HCT116 (cell line): ENCODE data around the gene KLF16. TPM values are rescaled to one million over a fixed set of nuclear protein-coding genes. Genes with fewer than 3 reads are reported as not detected.

Experiments
- ATAC-seq: fragments of 200-7000 bp; cut with Tn5 transposase; 2 replicates; pipeline ENCODE4 v1.9.1; 2020; ENCODE audit warnings: mild to moderate bottlenecking, moderate library complexity
- BruUV-seq: library from RNA; stranded (reverse); fragments of 400-500 nt; replicated peaks from 2 replicates; lab custom pipeline; 2021; lab: Mats Ljungman, UMichigan
- CTCF ChIA-PET: fragments of 300-600 bp; sonication (Branson Sonifier 250); formaldehyde crosslinking; loops from one replicate; lab custom pipeline; 2021; ENCODE audit warnings: antibody characterized with exemption; lab: Charles Lee
- POLR2A ChIA-PET: fragments of 300-600, 350-600 bp; sonication (Branson Sonifier 250); formaldehyde crosslinking; loops from one replicate; lab custom pipeline; 2021; ENCODE audit warnings: antibody characterized with exemption; lab: Charles Lee
- RAD21 ChIA-PET, 2 experiments: fragments of 300-600 bp; sonication (Branson Sonifier 250); formaldehyde crosslinking; loops; one replicate each; lab custom pipeline; 2023; ENCODE audit warnings: low total read pairs in 2 of 2; ENCODE audit not compliant: uncharacterized antibody in 2 of 2, unreplicated experiment in 2 of 2, low non-redundant PET in 1 of 2; lab: Charles Lee
- DNase-seq: peaks from one replicate; pipeline ENCODE4 v3.0.0-alpha.2; 2010; ENCODE audit warnings: low read depth, low spot score
- H2AFZ ChIP-seq: fragments of 200-600 bp; shearing (Covaris generic), sonication (generic); 2 replicates; pipeline ENCODE4 v1.6.1; 2017; ENCODE audit warnings: low read depth, mixed run types, mixed read lengths, antibody characterized with exemption, low read length; ENCODE audit not compliant: poor library complexity, severe bottlenecking
- H3K27ac ChIP-seq: 2 replicates; pipeline ENCODE4 v1.5.1; 2012; ENCODE audit warnings: low read depth, low read length
- H3K27me3 ChIP-seq: fragments of 200-600 bp; sonication (generic); 2 replicates; pipeline ENCODE4 v1.6.1; 2016; ENCODE audit warnings: mixed run types, low read length, mixed read lengths; ENCODE audit not compliant: insufficient read depth
- H3K36me3 ChIP-seq, 2 experiments: fragments of 200-500 bp in 1 of 2; fragments of 200-600 bp in 1 of 2; sonication (Bioruptor generic) in 1 of 2; sonication (generic) in 1 of 2; 2 replicates each; pipeline versions ENCODE4 v1.5.1 to v1.6.1; 2014 to 2016; ENCODE audit warnings: low read length in 2 of 2, inconsistent platforms in 1 of 2, mixed read lengths in 1 of 2, mixed run types in 1 of 2; ENCODE audit not compliant: insufficient read depth in 2 of 2, control insufficient read depth in 1 of 2
- H3K4me1 ChIP-seq, 2 experiments: fragments of 200-600 bp in 1 of 2; sonication (generic) in 1 of 2; 2 replicates each; pipeline versions ENCODE4 v1.5.1 to v1.6.1; 2012 to 2017; ENCODE audit warnings: low read length in 2 of 2, inconsistent platforms in 1 of 2, mild to moderate bottlenecking in 1 of 2, mixed read lengths in 1 of 2, mixed run types in 1 of 2, moderate library complexity in 1 of 2; ENCODE audit not compliant: insufficient read depth in 2 of 2, control insufficient read depth in 1 of 2
- H3K4me2 ChIP-seq: fragments of 200-600 bp; sonication (generic); 2 replicates; pipeline ENCODE4 v1.6.1; 2017; ENCODE audit warnings: mixed run types, low read length, mixed read lengths
- H3K4me3 ChIP-seq, 2 experiments: fragments of 200-600 bp in 1 of 2; sonication (generic) in 1 of 2; replicated peaks in 1 of 2; 2 replicates each; pipeline ENCODE4 v1.5.1; 2011 to 2016; ENCODE audit warnings: low read length in 2 of 2, control low read depth in 1 of 2, low read depth in 1 of 2, mild to moderate bottlenecking in 1 of 2, mixed read lengths in 1 of 2, mixed run types in 1 of 2
- H3K79me2 ChIP-seq: fragments of 200-600 bp; sonication (generic); 2 replicates; pipeline ENCODE4 v1.6.1; 2017; ENCODE audit warnings: mild to moderate bottlenecking, mixed run types, low read length, moderate library complexity, mixed read lengths; ENCODE audit not compliant: insufficient read depth
- H3K9ac ChIP-seq: fragments of 200-600 bp; sonication (generic); 2 replicates; pipeline ENCODE4 v1.6.1; 2016; ENCODE audit warnings: low read length, mixed read lengths
- H3K9me2 ChIP-seq: fragments of 200-600 bp; sonication (generic), shearing (Covaris generic); 2 replicates; pipeline ENCODE4 v1.6.1; 2017; ENCODE audit warnings: mixed run types, mild to moderate bottlenecking, moderate library complexity; ENCODE audit not compliant: insufficient read depth
- H3K9me3 ChIP-seq, 2 experiments: fragments of 200-500 bp in 1 of 2; fragments of 200-600 bp in 1 of 2; sonication (Bioruptor generic) in 1 of 2; sonication (generic) in 1 of 2; 2 replicates each; pipeline ENCODE4 v1.6.1; 2014 to 2017; ENCODE audit warnings: low read length in 2 of 2, mixed read lengths in 2 of 2, inconsistent platforms in 1 of 2, low read depth in 1 of 2, mild to moderate bottlenecking in 1 of 2, mixed run types in 1 of 2, moderate library complexity in 1 of 2; ENCODE audit not compliant: control insufficient read depth in 1 of 2, insufficient read depth in 1 of 2
- H4K20me1 ChIP-seq: fragments of 200-600 bp; sonication (generic), shearing (Covaris generic); 2 replicates; pipeline ENCODE4 v1.6.1; 2017; ENCODE audit warnings: mixed run types, mild to moderate bottlenecking, moderate library complexity; ENCODE audit not compliant: insufficient read depth
- CBX3 ChIP-seq: IDR thresholded peaks from 2 replicates; pipeline ENCODE4 v1.6.1; 2012; ENCODE audit warnings: low read depth
- CEBPB ChIP-seq: IDR thresholded peaks from 2 replicates; pipeline ENCODE4 v1.6.1; 2012; ENCODE audit warnings: low read depth
- EGR1 ChIP-seq: IDR thresholded peaks from 2 replicates; pipeline ENCODE4 v1.6.1; 2012; ENCODE audit warnings: low read depth
- ELF1 ChIP-seq: IDR thresholded peaks from 2 replicates; pipeline ENCODE4 v1.6.1; 2012; ENCODE audit warnings: low read depth, borderline replicate concordance
- EZH2 ChIP-seq: fragments of 200-600 bp; sonication (generic); IDR thresholded peaks from 2 replicates; pipeline ENCODE4 v1.6.1; 2017; ENCODE audit warnings: antibody characterized with exemption, mixed run types
- FOSL1 ChIP-seq: IDR thresholded peaks from 2 replicates; pipeline ENCODE4 v1.6.1; 2012; ENCODE audit warnings: low read depth
- JUND ChIP-seq: IDR thresholded peaks from 2 replicates; pipeline ENCODE4 v1.6.1; 2012
- POLR2A ChIP-seq: IDR thresholded peaks from 2 replicates; pipeline ENCODE4 v1.7.0; 2011; ENCODE audit warnings: borderline replicate concordance; ENCODE audit not compliant: insufficient read depth, insufficient read length; ENCODE audit errors: extremely low read depth
- POLR2AphosphoS5 ChIP-seq: IDR thresholded peaks from 2 replicates; pipeline ENCODE4 v1.6.1; 2011; ENCODE audit warnings: mild to moderate bottlenecking, low read depth, low read length, moderate library complexity
- RAD21 ChIP-seq: IDR thresholded peaks from 2 replicates; pipeline ENCODE4 v1.6.1; 2012; ENCODE audit warnings: low read depth, mild to moderate bottlenecking
- YY1 ChIP-seq: IDR thresholded peaks from 2 replicates; pipeline ENCODE4 v1.6.1; 2011; ENCODE audit warnings: low read length, low read depth, moderate library complexity, mild to moderate bottlenecking; ENCODE audit not compliant: insufficient replicate concordance; ENCODE audit errors: extremely low read depth
- ZFX ChIP-seq: fragments of 450-650 bp; IDR thresholded peaks from 2 replicates; pipeline ENCODE4 v1.6.1; 2017
- ZNF274 ChIP-seq: fragments of 200-500 bp; sonication (Bioruptor generic); IDR thresholded peaks from 2 replicates; pipeline ENCODE4 v1.6.1; 2014; ENCODE audit warnings: mild to moderate bottlenecking, low read depth, low read length, inconsistent platforms
- intact Hi-C: fragments of 100-400 bp; cut with micrococcal nuclease; formaldehyde crosslinking; loops from 2 replicates; pipeline ENCODE4 v1.10.0; 2022
- total RNA-seq: library from RNA; stranded (reverse); gene quantifications from one replicate; pipeline ENCODE4 v1.2.1, GENCODE V29; 2021; ENCODE audit not compliant: unreplicated experiment
- TF ChIP-seq, protein P1 (sequence below): IDR thresholded peaks from 2 replicates; pipeline ENCODE4 v1.6.1; 2012
- TF ChIP-seq, protein P2 (sequence below): IDR thresholded peaks from 2 replicates; pipeline ENCODE4 v1.6.1; 2011; ENCODE audit warnings: mild to moderate bottlenecking, low read length, moderate library complexity; ENCODE audit not compliant: insufficient replicate concordance; ENCODE audit errors: extremely low read depth
- TF ChIP-seq, protein P3 (sequence below): IDR thresholded peaks from 2 replicates; pipeline ENCODE4 v1.6.1; 2012
- TF ChIP-seq, protein P4 (sequence below), 3 experiments: fragments of 200-600 bp in 1 of 3; sonication (generic) in 1 of 3; IDR thresholded peaks in 2 of 3; conservative IDR thresholded peaks in 1 of 3; 2 replicates each; pipeline ENCODE4 v1.5.1; 2012 to 2017; ENCODE audit warnings: low read depth in 2 of 3, low read length in 2 of 3, antibody characterized with exemption in 1 of 3, borderline replicate concordance in 1 of 3, control low read depth in 1 of 3, mild to moderate bottlenecking in 1 of 3, mixed read lengths in 1 of 3, mixed run types in 1 of 3, moderate library complexity in 1 of 3; ENCODE audit not compliant: insufficient read depth in 1 of 3
- TF ChIP-seq, protein P5 (sequence below): IDR thresholded peaks from 2 replicates; pipeline ENCODE4 v1.6.1; 2012; ENCODE audit warnings: low read depth

KLF16 gene
- total RNA-seq, 1 experiment from 2014 or later: 64.3 TPM

DNA sequence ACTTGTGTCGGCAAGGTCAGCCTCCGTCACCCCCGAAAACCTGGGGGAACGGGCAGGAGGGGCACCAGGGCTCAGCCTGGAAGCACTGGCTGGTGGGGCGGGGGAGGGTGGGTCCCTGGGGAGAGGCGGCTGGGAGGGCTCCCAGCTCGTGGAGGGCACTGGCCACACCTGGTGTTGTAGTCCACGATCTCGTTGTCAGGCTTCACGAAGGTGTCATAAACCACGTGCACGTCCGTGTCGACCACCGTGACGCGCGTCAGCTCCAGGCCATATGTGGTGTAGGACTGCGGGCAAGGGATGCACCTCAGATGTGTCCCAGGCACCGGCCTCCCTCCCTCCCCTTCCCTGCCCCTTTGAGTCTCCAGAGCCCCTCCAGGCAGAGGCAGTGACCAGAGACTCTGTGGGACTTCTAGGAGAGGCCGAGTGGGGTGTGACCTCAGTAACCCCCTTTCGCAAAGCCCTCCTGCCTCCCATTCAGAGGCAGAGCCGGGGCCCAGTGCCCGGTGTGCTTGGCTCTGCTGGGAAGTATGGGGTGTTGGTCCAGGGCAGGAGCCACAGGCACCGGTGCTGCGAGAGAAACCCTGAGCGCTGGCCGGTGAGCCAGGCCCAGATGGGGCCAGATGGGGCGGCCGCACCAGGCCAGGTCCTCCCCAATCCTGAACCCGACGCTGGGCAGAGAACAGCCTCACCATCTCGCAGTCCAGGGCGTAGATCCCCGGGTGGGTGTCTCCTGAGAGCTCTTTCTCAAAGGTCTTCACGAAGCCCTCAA lies 46.7 kb downstream of the KLF16 start:
- Histone ChIP-seq H3K27me3 (no peaks in the 10 kb centered on the region), H3K27ac (no peak overlapping the region), H3K4me2 (no peak overlapping the region), H3K36me3 (peaks cover 12 to 22% of the 10 kb centered on the region in 2 experiments), H3K9me3 (no peaks in the 10 kb centered on the region), H3K9ac (no peak overlapping the region), H4K20me1 (no peaks in the 10 kb centered on the region), H2AFZ (no peak overlapping the region), H3K9me2 (no peaks in the 10 kb centered on the region), H3K4me1 (peaks cover 9 to 20% of the 10 kb centered on the region in 2 experiments), H3K79me2 (no peaks in the 10 kb centered on the region), H3K4me3 (no peak overlapping the region)
- ChIA-PET POLR2A (no interaction called here), CTCF (no interaction called here), RAD21 (no interaction called here)
- intact Hi-C loops: loop anchor here (10.0 kb wide), 1 partner anchor 212 kb away; the partner anchor contains the start of gene UQCR11
- ATAC-seq (no peak), DNase-seq (no peak)
- TF ChIP-seq ZNF274: no peak
- TF ChIP-seq CEBPB: no peak
- TF ChIP-seq, protein P1, sequence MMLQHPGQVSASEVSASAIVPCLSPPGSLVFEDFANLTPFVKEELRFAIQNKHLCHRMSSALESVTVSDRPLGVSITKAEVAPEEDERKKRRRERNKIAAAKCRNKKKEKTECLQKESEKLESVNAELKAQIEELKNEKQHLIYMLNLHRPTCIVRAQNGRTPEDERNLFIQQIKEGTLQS: no peak
- TF ChIP-seq, protein P2, sequence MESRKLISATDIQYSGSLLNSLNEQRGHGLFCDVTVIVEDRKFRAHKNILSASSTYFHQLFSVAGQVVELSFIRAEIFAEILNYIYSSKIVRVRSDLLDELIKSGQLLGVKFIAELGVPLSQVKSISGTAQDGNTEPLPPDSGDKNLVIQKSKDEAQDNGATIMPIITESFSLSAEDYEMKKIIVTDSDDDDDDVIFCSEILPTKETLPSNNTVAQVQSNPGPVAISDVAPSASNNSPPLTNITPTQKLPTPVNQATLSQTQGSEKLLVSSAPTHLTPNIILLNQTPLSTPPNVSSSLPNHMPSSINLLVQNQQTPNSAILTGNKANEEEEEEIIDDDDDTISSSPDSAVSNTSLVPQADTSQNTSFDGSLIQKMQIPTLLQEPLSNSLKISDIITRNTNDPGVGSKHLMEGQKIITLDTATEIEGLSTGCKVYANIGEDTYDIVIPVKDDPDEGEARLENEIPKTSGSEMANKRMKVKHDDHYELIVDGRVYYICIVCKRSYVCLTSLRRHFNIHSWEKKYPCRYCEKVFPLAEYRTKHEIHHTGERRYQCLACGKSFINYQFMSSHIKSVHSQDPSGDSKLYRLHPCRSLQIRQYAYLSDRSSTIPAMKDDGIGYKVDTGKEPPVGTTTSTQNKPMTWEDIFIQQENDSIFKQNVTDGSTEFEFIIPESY: no peak
- TF ChIP-seq FOSL1: no peak
- TF ChIP-seq JUND: no peak
- TF ChIP-seq ZFX: no peak
- no peak for TF ChIP-seq YY1
- no peak for TF ChIP-seq POLR2AphosphoS5
- no peak for TF ChIP-seq POLR2A
- TF ChIP-seq, protein P3, sequence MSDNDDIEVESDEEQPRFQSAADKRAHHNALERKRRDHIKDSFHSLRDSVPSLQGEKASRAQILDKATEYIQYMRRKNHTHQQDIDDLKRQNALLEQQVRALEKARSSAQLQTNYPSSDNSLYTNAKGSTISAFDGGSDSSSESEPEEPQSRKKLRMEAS: no peak
- no peak for TF ChIP-seq EZH2
- no peak for TF ChIP-seq RAD21
- TF ChIP-seq ELF1: no peak
- TF ChIP-seq, protein P4, sequence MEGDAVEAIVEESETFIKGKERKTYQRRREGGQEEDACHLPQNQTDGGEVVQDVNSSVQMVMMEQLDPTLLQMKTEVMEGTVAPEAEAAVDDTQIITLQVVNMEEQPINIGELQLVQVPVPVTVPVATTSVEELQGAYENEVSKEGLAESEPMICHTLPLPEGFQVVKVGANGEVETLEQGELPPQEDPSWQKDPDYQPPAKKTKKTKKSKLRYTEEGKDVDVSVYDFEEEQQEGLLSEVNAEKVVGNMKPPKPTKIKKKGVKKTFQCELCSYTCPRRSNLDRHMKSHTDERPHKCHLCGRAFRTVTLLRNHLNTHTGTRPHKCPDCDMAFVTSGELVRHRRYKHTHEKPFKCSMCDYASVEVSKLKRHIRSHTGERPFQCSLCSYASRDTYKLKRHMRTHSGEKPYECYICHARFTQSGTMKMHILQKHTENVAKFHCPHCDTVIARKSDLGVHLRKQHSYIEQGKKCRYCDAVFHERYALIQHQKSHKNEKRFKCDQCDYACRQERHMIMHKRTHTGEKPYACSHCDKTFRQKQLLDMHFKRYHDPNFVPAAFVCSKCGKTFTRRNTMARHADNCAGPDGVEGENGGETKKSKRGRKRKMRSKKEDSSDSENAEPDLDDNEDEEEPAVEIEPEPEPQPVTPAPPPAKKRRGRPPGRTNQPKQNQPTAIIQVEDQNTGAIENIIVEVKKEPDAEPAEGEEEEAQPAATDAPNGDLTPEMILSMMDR (IDR thresholded peaks at IDR 0.05 in 2 of 3, conservative IDR thresholded peaks at IDR 0.05 in 1 of 3; ENCODE audit: borderline replicate concordance in 1 of 3, insufficient read depth in 1 of 3, low read depth in 2 of 3, low read length in 2 of 3): no peak
- TF ChIP-seq, protein P5, sequence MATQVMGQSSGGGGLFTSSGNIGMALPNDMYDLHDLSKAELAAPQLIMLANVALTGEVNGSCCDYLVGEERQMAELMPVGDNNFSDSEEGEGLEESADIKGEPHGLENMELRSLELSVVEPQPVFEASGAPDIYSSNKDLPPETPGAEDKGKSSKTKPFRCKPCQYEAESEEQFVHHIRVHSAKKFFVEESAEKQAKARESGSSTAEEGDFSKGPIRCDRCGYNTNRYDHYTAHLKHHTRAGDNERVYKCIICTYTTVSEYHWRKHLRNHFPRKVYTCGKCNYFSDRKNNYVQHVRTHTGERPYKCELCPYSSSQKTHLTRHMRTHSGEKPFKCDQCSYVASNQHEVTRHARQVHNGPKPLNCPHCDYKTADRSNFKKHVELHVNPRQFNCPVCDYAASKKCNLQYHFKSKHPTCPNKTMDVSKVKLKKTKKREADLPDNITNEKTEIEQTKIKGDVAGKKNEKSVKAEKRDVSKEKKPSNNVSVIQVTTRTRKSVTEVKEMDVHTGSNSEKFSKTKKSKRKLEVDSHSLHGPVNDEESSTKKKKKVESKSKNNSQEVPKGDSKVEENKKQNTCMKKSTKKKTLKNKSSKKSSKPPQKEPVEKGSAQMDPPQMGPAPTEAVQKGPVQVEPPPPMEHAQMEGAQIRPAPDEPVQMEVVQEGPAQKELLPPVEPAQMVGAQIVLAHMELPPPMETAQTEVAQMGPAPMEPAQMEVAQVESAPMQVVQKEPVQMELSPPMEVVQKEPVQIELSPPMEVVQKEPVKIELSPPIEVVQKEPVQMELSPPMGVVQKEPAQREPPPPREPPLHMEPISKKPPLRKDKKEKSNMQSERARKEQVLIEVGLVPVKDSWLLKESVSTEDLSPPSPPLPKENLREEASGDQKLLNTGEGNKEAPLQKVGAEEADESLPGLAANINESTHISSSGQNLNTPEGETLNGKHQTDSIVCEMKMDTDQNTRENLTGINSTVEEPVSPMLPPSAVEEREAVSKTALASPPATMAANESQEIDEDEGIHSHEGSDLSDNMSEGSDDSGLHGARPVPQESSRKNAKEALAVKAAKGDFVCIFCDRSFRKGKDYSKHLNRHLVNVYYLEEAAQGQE: no peak
- no peak for TF ChIP-seq EGR1
- no peak for TF ChIP-seq CBX3
- BruUV-seq: no TSS peak
